ENCODE data around the gene GBX1. TPM values are rescaled to one million over a fixed set of nuclear protein-coding genes. Genes with fewer than 3 reads are reported as not detected.

GBX1 gene
- total and polyA plus RNA-seq, 4 donors, result not detected

- Histone ChIP-seq H3K27ac (ENCODE audit: low read depth in 1 of 2, low read length in 1 of 2) (no peak overlapping the region), H3K9me3 (ENCODE audit: control insufficient read depth in 4 of 4, insufficient read depth in 3 of 4, low read length in 3 of 4) (no peaks in the 10 kb centered on the region), H3K4me1 (ENCODE audit: control insufficient read depth in 5 of 5, insufficient read depth in 5 of 5, low read length in 5 of 5) (peaks cover 0 to 13% (median 4%) of the 10 kb centered on the region in 5 donors), H3K9ac (ENCODE audit: insufficient read depth in 1 of 2, low read length in 2 of 2) (no peak overlapping the region), H3K36me3 (ENCODE audit: control insufficient read depth in 4 of 4, insufficient read depth in 4 of 4, low read length in 4 of 4) (peaks cover 0 to 55% (median 14%) of the 10 kb centered on the region in 4 donors), H3K4me3 (no peak overlapping the region), H3K27me3 (ENCODE audit: control insufficient read depth in 3 of 3, insufficient read depth in 3 of 3, low read length in 2 of 3) (peaks cover 0 to 3% (median 0%) of the 10 kb centered on the region in 3 donors)
- WGBS, 2 donors, result 77 to 79% methylated on average over 12 of the region's 12 CpGs
- ATAC-seq (ENCODE audit: insufficient read depth, low FRiP score) (no peak), DNase-seq (no peak)
- no peak for TF ChIP-seq CTCF (IDR thresholded peaks at IDR 0.05; ENCODE audit: control extremely low read depth, extremely low read depth)
Observed at GRCh38 chr7:151117565-151117964, 49.9 kb downstream of the GBX1 start.

- Histone ChIP-seq H3K9ac (ENCODE audit: insufficient read depth in 1 of 2, low read length in 2 of 2) (no peak overlapping the region), H3K4me3 (peak overlapping the region; percentile 15), H3K36me3 (ENCODE audit: control insufficient read depth in 4 of 4, insufficient read depth in 4 of 4, low read length in 4 of 4) (peaks cover 0 to 49% (median 14%) of the 10 kb centered on the region in 4 donors), H3K27me3 (ENCODE audit: control insufficient read depth in 3 of 3, insufficient read depth in 3 of 3, low read length in 2 of 3) (peaks cover 0 to 3% (median 0%) of the 10 kb centered on the region in 3 donors), H3K9me3 (ENCODE audit: control insufficient read depth in 4 of 4, insufficient read depth in 3 of 4, low read length in 3 of 4) (no peaks in the 10 kb centered on the region), H3K4me1 (ENCODE audit: control insufficient read depth in 5 of 5, insufficient read depth in 5 of 5, low read length in 5 of 5) (peaks cover 0 to 13% (median 4%) of the 10 kb centered on the region in 5 donors), H3K27ac (ENCODE audit: low read depth in 1 of 2, low read length in 1 of 2) (peak overlapping the region in 1 of 2 donors; percentile 58)
- 80 to 84% methylated on average over 27 of the region's 27 CpGs for WGBS, 2 donors
- no peak for ATAC-seq (ENCODE audit: insufficient read depth, low FRiP score)
- no peak for TF ChIP-seq CTCF (IDR thresholded peaks at IDR 0.05; ENCODE audit: control extremely low read depth, extremely low read depth)
- no peak for DNase-seq
Observed at GRCh38 chr7:151116603-151117440, 50.7 kb downstream of the GBX1 start.

- no peak for TF ChIP-seq CTCF (IDR thresholded peaks at IDR 0.05; ENCODE audit: control extremely low read depth, extremely low read depth)
- WGBS, 2 donors, result 64 to 81% methylated on average over 14 of the region's 14 CpGs
- Histone ChIP-seq H3K4me1 (ENCODE audit: control insufficient read depth in 5 of 5, insufficient read depth in 5 of 5, low read length in 5 of 5) (peaks cover 0 to 14% (median 7%) of the 10 kb centered on the region in 5 donors), H3K27ac (ENCODE audit: low read depth in 1 of 2, low read length in 1 of 2) (peak overlapping the region in 1 of 2 donors; percentile 81), H3K27me3 (ENCODE audit: control insufficient read depth in 3 of 3, insufficient read depth in 3 of 3, low read length in 2 of 3) (peaks cover 0 to 3% (median 0%) of the 10 kb centered on the region in 3 donors), H3K9ac (ENCODE audit: insufficient read depth in 1 of 2, low read length in 2 of 2) (no peak overlapping the region), H3K9me3 (ENCODE audit: control insufficient read depth in 4 of 4, insufficient read depth in 3 of 4, low read length in 3 of 4) (no peaks in the 10 kb centered on the region), H3K4me3 (peak overlapping the region; percentile 45), H3K36me3 (ENCODE audit: control insufficient read depth in 4 of 4, insufficient read depth in 4 of 4, low read length in 4 of 4) (peaks cover 0 to 41% (median 12%) of the 10 kb centered on the region in 4 donors)
- DNase-seq (peak; percentile 52 to 76 (median 76)), ATAC-seq (ENCODE audit: insufficient read depth, low FRiP score) (peak; percentile 78)
Observed at GRCh38 chr7:151115836-151116418, 51.6 kb downstream of the GBX1 start.
